ENCODE measurements around the gene ZNF699. TPM values are rescaled to one million over a fixed set of nuclear protein-coding genes. Genes with fewer than 3 reads are reported as not detected.

ZNF699 gene
- total and polyA plus RNA-seq, 7 donors, result 0.46 to 23.7 (median 3.1) TPM

GRCh38 chr19:9321338-9321737 is 11.7 kb upstream of the ZNF699 start:
- DNase-seq, result no peak
- H3K4me3 ChIP-seq, result no peak overlapping the region
- H3K9me3 ChIP-seq, result peaks cover 0 to 6% (median 3%) of the 10 kb centered on the region in 4 donors
- no peak overlapping the region for H3K27ac ChIP-seq
- intact Hi-C loops (cut with DNase I), result loop anchor here (5.0 kb wide), 2 partner anchors 216 to 261 kb away; partner anchors contain the start of genes ZNF121 and ZNF426
- TF ChIP-seq, protein P1, sequence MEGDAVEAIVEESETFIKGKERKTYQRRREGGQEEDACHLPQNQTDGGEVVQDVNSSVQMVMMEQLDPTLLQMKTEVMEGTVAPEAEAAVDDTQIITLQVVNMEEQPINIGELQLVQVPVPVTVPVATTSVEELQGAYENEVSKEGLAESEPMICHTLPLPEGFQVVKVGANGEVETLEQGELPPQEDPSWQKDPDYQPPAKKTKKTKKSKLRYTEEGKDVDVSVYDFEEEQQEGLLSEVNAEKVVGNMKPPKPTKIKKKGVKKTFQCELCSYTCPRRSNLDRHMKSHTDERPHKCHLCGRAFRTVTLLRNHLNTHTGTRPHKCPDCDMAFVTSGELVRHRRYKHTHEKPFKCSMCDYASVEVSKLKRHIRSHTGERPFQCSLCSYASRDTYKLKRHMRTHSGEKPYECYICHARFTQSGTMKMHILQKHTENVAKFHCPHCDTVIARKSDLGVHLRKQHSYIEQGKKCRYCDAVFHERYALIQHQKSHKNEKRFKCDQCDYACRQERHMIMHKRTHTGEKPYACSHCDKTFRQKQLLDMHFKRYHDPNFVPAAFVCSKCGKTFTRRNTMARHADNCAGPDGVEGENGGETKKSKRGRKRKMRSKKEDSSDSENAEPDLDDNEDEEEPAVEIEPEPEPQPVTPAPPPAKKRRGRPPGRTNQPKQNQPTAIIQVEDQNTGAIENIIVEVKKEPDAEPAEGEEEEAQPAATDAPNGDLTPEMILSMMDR (IDR thresholded peaks at IDR 0.05), result no peak
- TF ChIP-seq POLR2A (IDR thresholded peaks at IDR 0.05) (no peak), EP300 (IDR thresholded peaks at IDR 0.05) (no peak), POLR2AphosphoS5 (IDR thresholded peaks at IDR 0.05) (no peak)
- no peaks in the 10 kb centered on the region for H3K36me3 ChIP-seq
- 96 to 98% methylated on average over 22 to 23 of the region's 23 CpGs for WGBS, 2 donors
- H3K4me1 ChIP-seq, result peaks cover 0 to 7% (median 7%) of the 10 kb centered on the region in 4 donors
- H3K27me3 ChIP-seq, result no peaks in the 10 kb centered on the region

GRCh38 chr19:9313756-9314155 is 4.1 kb upstream of the ZNF699 start:
- TF ChIP-seq EP300 (IDR thresholded peaks at IDR 0.05) (no peak), POLR2A (IDR thresholded peaks at IDR 0.05) (no peak), POLR2AphosphoS5 (IDR thresholded peaks at IDR 0.05) (no peak)
- TF ChIP-seq, protein P1 (IDR thresholded peaks at IDR 0.05), result no peak
- intact Hi-C loops (cut with DNase I), result loop anchor here (5.0 to 10.0 kb wide), 3 partner anchors 124 to 479 kb away; partner anchors contain the start of genes MBD3L1, ZNF266 and ZNF558
- peaks cover 0 to 3% (median 0%) of the 10 kb centered on the region in 4 donors for H3K9me3 ChIP-seq
- peaks cover 0 to 7% (median 3%) of the 10 kb centered on the region in 4 donors for H3K4me1 ChIP-seq
- no peaks in the 10 kb centered on the region for H3K36me3 ChIP-seq
- WGBS, 2 donors, result 73 to 76% methylated on average over 4 of the region's 4 CpGs
- H3K27me3 ChIP-seq, result no peaks in the 10 kb centered on the region
- DNase-seq, result no peak
- H3K4me3 ChIP-seq, result no peak overlapping the region
- no peak overlapping the region for H3K27ac ChIP-seq

- peaks cover 0 to 21% (median 13%) of the 10 kb centered on the region in 4 donors for H3K4me1 ChIP-seq
- peak; percentile 96 for DNase-seq
- no peak for TF ChIP-seq EP300 (IDR thresholded peaks at IDR 0.05)
- no peak for TF ChIP-seq POLR2AphosphoS5 (IDR thresholded peaks at IDR 0.05)
- TF ChIP-seq, protein P1 (IDR thresholded peaks at IDR 0.05), result no peak
- no peak for TF ChIP-seq POLR2A (IDR thresholded peaks at IDR 0.05)
- intact Hi-C loops (cut with DNase I), result loop anchor here (1.0 to 10.0 kb wide), 7 partner anchors 14 to 483 kb away; partner anchors contain the start of genes MBD3L1, ZNF266, ZNF317 and ZNF426
- H3K4me3 ChIP-seq, result peak overlapping the region; percentile 68 to 94 (median 84)
- H3K27ac ChIP-seq, result peak overlapping the region; percentile 91 to 98 (median 96)
- no peaks in the 10 kb centered on the region for H3K27me3 ChIP-seq
- H3K36me3 ChIP-seq, result peaks cover 0 to 5% (median 0%) of the 10 kb centered on the region in 4 donors
- WGBS, 2 donors, result 5 to 14% methylated on average over 13 of the region's 13 CpGs
- no peaks in the 10 kb centered on the region for H3K9me3 ChIP-seq
These were observed 372 bp upstream of the ZNF699 start for GRCh38 chr19:9309974-9310446.

- intact Hi-C loops (cut with DNase I), result loop anchor here (2.0 to 5.0 kb wide), 3 partner anchors 167 to 485 kb away; partner anchors contain the start of genes ZNF317 and ZNF426
- peak overlapping the region in 3 of 4 donors; percentile 68 to 94 (median 74) for H3K4me3 ChIP-seq
- peaks cover 0 to 22% (median 13%) of the 10 kb centered on the region in 4 donors for H3K36me3 ChIP-seq
- TF ChIP-seq POLR2A (IDR thresholded peaks at IDR 0.05), result no peak
- no peak for TF ChIP-seq EP300 (IDR thresholded peaks at IDR 0.05)
- TF ChIP-seq, protein P1 (IDR thresholded peaks at IDR 0.05), result no peak
- no peak for TF ChIP-seq POLR2AphosphoS5 (IDR thresholded peaks at IDR 0.05)
- H3K27me3 ChIP-seq, result no peaks in the 10 kb centered on the region
- DNase-seq, result no peak
- WGBS, 2 donors, result 68 to 78% methylated on average over 10 of the region's 10 CpGs
- H3K27ac ChIP-seq, result no peak overlapping the region
- H3K9me3 ChIP-seq, result peaks cover 0 to 4% (median 0%) of the 10 kb centered on the region in 4 donors
- H3K4me1 ChIP-seq, result peaks cover 0 to 21% (median 13%) of the 10 kb centered on the region in 4 donors
These were observed 1.4 kb downstream of the ZNF699 start for GRCh38 chr19:9308091-9308770.

Measured in sigmoid colon (tissue), 7 donors.